HG03280 (cell line): ENCODE data around the gene ARID1B.

Source experiments
- ATAC-seq: cut with Tn5 transposase; IDR thresholded peaks from one replicate; pipeline ENCODE4 v1.9.1; 2021; ENCODE audit warnings: mild to moderate bottlenecking, moderate library complexity; ENCODE audit not compliant: unreplicated experiment

ARID1B gene

DNA sequence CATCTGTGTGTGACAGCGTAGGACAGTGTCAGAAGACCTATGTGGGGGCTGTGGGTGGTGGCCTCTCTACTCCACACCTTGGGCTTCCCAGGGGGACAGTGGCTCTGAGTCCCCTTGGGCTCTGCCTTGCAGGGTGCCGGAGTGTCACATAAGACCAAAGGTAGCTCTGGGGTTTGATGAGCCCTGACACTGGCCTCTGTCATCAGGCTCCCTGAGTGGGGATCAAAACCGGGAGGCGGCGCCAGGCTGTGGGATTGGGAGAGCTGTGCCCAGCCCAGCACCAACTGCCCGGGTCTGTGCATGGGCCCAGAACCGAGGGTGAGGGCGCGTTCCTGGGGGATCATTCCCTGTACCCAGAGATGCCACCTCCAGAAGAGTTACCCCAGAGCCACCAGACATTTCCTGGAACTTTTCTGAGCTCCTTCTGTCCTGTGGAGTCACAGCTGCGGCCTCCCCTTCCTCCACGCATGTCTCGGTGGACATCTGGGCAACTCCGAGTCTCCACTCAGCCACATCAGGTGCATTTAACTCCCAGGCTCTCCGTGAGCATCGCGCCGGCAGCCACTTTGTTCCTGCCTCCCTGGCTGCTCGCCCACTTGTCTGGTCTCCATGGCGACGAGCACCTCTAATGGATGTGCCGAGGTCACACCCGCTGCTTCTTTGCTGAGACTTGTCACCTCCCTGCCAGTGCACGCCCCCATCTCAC lies 451.4 kb downstream of the ARID1B start:
- ATAC-seq = no peak

DNA sequence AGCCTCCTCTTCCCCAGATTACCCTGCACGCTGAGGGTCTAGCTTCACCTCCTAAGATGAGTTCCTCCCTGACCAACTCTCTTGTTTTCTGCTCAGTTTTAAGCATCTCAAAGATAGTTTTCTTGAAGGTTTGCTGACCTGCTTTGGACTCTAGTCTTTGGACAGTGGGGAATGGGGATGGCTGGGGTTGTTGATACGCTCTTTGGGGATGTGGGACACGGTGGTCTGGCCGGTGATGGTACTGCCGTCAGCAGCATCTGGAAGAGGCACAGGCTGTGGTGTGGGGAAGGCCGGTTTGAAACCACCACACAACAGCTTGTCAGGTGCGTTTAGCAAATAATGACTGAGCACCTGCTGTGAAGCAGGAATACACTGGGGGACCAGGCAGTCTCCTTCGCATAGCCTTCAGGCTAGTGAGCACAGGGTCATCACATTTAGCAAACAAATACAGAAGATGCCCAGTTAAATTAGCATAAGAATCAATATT lies 452.0 kb downstream of the ARID1B start:
- ATAC-seq = no peak

DNA sequence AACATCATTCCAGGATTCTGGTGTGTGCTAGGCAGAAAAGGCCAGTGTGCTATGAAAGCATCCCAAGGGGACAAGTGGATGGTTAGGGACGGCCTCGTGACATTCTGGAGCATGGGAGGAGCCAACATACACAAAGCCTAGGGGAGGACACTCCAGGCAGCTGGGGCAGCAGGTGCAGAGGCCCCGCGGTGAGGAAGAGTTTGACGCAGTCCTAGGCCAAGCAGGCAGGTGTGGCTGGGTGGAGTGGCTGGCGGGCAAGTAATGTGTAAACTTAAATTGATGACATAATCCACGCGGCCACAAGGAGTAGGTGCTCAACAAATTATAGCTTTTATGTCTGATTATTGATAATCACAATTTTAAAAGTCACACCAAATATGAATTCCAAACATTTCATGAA lies 452.5 kb downstream of the ARID1B start:
- ATAC-seq = no peak

DNA sequence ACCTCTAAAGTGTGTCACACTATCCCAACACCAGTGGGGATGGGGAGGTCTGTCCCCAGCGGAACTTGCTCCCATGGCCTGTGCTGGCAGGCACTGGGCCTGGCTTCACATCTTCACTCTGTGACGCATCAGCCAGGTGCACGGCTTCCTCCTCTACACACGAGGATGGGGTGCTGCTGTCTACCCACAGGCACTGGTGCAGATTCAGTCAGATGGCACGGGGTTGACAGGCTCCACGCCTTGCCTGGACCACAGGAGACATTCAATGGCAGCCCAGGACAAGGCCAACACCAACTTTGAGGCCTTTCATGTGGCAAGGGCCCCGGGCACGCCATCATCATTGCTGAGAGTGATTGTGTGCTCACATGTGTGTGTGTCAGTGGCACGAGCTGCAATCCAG lies 453.7 kb downstream of the ARID1B start:
- ATAC-seq = no peak

DNA sequence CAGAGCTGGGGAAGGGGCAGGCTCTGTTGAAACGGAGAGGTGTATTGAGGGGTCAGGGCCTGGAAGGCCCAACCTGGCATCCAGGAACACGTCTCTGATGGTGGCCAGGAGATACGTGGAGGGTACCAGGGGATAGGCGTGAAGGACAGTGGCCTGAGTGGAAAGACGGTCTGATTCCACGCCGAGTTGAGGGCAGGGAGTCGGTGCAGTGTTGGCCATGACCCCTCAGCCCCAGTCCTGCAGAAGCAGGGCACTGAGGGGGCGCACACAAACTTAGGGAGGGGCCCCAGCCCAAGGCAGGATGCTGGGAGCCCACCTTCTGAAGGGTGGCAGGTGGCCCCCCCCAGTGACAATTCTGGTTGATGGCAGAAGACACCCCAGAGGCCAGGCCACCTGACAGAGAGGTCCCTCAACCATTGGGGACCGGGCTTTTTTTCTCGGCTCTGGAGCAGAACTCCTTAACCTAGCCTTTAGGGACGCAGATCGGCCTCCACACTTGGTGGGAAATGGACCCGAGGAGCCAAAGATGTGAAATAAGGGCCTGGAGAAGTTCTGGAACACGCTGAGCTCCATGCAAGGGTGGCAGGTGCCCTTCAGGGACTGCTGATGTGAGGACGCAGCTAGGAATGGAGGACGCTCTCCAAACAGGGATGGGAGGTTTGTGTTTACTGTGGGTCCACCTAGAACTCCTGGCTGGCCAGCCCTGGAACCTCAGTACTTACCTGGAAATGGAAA lies 455.1 kb downstream of the ARID1B start:
- no peak for ATAC-seq

DNA sequence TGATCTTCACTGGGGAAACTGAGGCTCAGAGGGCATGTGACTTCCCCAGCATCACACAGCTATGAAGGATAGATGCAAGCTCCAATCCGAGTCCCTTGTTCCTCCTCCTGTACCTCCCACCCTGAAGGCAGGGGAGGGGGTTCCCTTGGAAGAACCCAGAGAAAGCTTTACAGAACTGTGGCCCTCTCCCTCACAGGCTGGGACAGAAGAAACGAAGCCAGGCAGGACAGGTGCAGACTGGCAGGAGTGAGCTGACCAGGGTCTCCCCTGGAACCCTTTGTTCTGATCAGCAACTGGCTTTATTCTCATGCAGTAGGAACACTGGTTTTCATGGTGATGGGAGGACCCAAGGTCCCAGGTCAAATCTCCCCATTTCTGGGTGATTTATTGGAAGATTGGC lies 456.0 kb downstream of the ARID1B start:
- no peak for ATAC-seq

DNA sequence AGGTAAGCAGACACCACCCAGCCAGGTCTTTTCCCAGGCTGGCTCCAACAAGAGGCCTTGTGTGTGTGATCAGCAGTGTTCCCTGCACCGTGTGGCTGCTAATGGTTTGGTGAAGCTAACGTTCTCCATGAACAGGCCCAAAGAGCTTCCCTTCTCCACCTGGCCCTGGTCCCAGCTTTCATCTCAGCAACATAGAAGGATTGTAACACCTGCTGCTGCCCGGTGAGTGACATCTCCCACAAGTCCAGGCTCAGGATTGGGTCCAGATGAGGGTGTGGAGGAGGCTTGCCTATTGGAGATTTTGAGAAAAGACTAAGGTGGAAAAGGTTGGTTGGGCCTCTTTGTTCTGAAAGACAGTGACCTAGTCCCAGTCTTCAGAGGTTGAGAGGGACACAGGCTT lies 456.5 kb downstream of the ARID1B start:
- ATAC-seq = no peak

DNA sequence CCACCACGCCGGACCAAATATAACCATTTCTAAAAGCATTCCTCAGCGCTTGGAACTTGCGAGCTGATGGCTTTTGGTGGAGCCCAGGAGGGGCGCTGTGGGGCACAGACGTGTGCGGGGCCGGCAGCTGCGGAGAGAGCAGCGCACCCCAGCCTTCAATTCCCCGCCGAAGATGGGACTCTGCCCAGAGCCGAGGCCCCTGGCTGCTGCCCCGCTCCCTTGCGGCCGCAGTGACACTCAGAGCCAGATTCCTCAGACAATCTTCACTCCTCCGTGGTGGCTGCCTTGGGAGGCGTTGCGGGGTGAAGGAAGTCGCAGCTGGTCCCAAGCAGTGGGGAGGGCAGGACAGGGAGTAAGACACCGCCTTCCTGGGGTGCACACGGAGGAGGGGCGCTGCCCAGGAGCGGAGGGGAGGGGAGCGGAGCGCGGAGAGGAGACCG lies 458.4 kb downstream of the ARID1B start:
- ATAC-seq = no peak

DNA sequence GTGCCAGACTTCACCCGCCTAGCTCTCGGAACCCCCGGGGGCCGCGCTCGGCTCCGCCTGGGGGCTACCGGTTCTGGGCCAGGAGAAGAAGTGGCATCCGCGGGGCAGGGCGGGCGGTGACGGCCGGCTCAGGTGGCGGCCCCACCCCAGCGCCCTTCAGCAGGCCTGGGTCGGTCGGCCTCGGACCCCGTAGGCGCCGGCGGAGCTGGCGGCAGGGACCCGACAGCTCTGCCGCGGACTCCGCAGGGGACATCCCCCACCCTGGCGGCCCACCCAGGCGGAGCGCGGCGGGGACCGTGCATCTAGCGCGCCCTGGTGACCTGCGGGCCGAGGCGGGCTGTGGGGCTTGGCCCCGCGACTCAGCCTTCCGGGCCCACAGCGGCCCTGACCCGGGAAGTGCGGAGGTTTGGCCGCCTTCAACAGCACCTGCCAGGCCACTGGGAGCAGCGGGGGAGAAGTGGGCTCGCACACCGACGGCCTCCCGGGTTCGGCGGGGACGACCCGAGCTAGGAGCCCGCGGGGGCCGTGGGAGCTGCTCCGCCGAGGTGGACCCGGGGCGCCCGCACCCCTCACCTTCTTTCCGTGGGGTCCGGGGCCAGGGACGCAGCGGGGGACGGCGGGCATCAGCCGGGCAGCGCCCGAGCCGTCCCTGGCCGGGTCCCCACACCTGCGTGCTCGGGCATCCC lies 459.0 kb downstream of the ARID1B start:
- no peak for ATAC-seq

DNA sequence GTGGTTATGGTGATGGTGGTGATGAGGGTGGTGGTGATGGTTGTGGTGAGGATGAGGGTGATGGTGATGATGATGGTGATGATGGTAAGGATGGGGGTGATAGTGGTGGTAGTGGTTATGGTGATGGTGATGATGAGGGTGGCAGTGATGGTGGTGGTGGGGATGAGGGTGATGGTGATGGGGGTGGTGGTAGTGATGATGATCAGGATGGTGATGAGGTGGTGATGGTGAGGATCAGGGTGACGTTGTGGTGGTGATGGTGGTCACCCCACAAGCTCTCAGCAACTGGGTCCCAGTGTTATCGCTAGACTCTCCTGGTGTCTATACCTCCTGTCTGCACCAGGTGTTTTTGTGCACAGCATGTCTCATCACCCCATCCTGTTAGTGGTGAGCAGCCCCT lies 461.2 kb downstream of the ARID1B start:
- ATAC-seq = no peak

DNA sequence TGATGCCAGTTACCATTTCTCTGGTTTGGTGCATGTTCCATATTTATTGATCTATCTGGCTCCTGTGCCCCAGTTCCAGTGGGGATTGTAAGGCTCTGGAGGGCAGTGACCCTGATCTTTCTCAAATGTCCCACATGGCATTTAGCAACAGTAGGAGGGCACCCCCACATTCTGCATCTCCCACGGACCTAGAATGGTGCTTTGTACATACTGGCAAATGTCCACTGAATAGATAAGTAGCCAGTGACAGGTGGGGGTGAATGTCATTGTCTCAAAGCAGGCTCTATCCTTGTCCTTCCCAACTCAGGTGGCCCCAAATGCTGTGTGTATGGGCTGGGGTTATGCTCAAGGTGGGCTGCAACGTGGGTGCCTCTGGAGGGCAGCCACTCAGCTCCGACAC lies 462.0 kb downstream of the ARID1B start:
- no peak for ATAC-seq

DNA sequence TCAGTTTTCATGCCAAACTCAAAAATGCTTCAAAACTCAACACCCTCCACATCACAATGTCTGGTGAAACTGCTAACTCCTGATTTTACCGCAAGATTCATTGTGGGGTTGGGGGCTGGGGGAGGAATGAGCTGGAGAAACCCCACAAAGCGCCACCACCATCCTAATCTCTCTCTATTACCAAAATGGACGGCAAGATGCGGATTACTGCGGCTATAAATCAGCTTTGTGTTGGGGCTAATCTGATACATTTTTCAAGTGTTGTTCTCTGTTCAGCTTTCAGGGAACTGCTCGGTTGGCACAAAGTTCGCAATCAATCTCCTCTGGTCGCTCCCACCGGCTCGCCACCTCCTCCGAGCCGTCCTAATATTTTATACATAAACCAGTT lies 462.5 kb downstream of the ARID1B start:
- ATAC-seq = no peak

DNA sequence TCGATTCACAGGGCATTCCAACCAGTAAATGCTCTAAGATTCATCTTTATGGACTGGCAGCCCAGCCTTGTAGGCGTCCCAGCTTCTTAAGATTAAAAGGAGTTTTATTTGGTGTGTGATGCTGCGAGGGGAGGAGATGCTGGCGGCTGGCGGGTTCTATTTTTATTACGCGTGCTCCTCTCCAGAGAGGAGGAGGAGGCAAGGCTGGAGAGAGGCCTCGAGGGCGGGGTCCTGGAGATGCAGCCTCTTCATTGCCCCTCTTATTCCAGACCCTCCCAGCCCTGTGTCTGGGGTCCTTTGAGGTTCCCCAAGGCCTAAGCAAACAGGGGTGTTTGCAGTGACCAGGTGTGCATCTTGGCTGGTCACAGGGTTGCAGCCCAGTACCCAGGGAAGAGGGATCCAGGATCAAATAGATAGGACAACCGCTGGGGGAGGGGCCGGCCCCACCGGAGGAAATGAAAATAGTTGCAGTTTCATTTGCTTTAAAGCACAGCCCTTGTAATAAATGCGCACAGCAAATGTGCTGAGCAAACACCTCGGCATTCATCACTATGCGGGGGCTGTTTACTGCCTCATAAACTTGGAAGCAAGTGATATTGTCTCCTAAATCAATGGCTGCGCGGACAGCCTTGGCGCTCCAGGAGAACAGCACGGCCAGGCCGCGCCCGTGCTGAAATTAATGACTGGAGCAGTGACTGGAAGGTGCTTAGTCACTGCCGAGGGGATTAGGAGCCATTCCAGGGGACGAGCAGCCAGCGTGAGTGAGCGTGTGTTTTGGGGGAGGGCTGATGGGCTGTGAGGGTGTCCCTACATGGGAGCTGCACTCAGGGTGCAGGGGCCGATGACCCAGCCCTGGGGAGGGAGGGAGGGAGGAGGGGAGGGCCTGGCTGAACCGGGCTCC lies 463.1 kb downstream of the ARID1B start:
- ATAC-seq = no peak

DNA sequence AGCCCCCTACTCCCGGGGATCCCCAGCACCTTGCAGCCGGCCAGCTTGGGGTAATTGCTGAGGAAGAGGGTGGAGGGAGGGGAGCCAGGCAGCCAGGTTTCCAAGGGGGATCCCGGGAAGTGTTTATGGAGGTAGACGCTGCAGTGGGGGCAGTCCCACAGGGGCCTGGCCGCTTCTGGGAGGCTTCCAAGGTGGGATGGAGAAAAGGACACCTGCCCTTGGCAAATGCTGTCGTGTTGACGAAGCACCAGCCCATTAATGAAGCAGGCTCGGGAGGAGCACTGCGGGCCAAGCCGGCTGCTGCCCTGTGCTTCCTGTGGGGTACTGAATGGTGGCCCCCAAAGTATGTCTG lies 463.8 kb downstream of the ARID1B start:
- ATAC-seq = no peak

DNA sequence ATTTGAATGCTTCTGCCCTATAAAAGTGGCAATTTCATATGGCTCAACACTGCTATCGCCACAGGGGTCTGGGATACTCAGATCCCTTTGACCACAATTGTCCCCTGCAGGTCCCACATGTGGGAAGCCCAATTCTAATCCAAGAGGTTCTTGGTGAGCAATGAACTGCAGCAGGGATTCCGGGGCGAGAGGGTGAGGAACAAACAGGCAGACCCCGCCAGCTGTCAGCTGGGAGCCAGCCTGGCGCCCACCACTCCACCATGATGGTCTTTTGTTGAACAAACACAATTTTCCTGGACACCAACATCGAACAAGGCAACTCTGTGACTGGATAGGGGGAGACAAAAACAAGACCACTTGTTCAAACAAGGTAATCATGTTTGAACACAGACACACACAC lies 465.6 kb downstream of the ARID1B start:
- ATAC-seq = no peak

DNA sequence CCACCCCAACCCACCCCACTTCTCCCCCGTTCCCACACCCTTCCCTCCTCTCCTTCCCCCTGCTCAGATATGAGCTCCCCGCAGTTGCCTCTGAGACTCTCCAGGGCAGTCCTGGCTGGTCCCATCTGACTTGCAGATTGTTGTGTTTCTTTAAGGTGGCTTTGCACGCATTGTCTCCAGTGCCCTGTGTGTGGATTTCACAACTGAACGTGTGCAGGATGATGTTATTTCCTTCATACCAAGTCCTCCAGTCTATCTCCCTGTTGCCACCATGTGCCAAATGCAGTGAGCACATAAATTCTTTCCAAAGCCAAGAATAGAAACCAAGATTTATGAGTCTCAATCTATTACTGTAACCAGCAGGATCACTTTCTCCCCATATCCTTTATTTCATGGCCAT lies 467.0 kb downstream of the ARID1B start:
- ATAC-seq = no peak

DNA sequence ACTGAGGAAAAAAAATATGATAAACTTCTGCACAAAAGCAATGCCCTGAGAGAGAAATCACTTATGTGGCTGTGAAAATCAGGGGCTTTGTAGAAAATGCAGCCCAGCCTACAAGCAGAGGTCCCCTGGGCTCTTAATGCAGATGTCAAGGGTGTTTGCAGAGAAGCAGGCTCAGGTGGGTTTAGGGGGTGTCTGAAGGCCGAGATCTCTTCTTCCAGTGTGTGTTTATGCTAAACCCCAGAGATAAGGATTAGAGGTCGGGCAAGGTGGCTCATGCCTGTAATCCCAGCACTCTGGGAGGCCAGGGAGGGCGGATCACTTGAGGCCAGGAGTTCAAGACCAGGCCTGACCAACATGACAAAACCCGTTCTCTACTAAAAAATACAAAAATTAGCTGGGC lies 467.6 kb downstream of the ARID1B start:
- ATAC-seq = no peak

DNA sequence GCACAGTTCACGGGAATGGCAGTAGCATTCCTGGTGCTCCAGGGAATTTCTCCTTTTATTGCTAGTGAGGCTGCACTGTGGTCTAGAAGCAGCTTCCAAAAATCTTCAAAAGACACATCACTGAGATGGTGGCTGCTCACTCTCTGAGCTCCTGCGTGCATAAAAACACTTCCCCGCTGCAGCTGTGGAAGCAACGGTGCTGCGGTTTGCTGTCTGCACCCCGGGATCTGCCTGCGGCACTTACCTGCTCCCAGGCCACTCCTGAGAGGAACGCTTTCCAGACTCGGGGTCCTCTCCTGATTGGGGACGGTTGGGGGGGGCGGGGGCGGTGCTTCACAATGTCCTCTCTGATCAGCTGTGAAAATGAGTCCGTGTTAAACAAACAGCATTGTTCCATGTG lies 468.3 kb downstream of the ARID1B start:
- no peak for ATAC-seq

DNA sequence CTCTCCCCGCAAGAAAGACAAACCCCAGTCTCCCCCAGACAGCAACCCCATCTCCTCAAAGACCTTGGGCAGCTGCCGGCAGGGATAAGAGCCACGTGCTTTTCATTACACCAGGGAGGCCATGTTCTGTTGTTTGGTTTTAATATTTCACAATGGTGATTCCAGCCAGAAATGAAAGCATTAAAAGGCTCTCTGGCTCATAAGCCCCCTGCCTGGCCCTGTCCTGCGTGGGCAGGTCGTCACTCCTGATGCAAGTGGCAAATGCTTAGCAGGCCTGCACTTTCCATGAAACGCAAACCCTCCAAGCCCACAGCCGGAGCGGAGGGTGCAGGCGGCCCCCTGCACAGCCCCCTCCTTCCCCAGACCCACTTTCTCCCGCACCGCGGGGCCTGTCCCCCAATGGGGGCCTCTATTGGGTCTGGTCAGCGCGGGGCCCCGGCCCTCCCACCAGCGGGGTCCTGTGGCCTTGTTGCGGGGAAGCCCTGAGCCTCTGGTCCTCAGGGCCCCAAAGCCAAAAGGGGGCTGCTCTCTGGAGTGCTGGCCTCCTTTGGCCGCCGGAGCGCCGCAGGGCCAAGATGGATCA lies 469.0 kb downstream of the ARID1B start:
- no peak for ATAC-seq

DNA sequence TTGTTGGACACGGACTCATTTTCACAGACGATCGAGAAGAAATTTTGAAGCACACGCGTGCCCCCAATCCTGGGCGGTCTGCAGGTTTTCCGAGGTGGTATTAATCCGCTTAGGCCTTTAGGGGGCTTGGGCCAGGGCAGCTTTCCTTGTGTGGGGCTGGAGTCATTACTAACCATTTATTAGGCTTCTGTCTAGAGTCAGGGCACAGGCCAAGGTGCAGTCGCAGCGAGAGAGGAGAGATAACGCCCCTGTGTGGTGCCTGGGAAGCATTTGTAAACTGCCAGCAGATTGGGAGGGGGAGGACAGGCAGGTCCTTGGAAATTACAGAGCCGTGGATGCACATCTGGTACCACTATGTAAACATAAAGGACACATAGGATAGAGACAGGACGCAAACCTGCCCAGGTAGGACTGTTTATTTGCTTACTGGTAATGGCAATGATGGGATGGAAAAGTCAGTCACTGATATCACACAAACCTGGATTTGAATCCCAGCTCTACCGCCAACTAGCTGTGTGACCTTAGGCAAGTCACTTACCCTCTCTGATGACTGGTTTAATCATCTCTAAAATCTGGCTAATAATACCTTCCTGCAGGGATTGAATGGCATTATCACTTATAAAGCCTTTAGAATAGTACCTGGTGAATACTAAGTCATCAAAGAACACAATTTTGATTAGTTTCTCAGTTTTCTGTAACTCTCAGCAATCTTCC lies 469.8 kb downstream of the ARID1B start:
- ATAC-seq = no peak
